NCI-H226 (cell line): ENCODE data around the gene COL6A1.
"Not testable (repeated sequence)": the region's sequence is repeated elsewhere in the genome, so short reads cannot be mapped to it uniquely, and the experiment has no call there.

Experiments
- DNase-seq: peaks from one replicate; pipeline ENCODE4 v3.0.0-alpha.2; 2015

Gene COL6A1

DNA sequence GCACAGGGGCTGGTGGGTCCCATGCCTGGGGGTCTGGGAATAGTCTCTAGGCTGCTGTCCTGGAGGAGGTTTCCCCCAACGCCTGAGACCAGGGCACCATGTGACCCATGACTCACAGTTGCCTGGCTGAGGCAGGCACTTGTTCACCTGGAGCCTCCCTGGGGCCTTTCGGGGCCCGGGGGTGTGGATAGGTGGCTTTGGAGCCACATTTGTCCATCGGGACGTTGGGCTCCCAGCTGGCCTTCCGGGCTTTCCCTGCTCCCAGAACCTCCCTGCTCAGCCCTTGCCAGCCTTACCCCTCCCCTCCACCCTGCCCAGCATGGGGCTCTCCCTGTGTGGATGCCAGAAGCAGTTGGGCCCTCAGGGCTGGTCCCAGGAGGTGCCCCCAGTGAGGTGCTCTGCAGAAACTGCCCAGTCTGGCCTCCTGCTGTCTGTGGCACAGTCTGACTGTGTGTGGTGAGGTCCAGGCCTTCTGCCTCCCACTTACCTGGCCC lies 14.2 kb downstream of the COL6A1 start:
- DNase-seq, result no peak

DNA sequence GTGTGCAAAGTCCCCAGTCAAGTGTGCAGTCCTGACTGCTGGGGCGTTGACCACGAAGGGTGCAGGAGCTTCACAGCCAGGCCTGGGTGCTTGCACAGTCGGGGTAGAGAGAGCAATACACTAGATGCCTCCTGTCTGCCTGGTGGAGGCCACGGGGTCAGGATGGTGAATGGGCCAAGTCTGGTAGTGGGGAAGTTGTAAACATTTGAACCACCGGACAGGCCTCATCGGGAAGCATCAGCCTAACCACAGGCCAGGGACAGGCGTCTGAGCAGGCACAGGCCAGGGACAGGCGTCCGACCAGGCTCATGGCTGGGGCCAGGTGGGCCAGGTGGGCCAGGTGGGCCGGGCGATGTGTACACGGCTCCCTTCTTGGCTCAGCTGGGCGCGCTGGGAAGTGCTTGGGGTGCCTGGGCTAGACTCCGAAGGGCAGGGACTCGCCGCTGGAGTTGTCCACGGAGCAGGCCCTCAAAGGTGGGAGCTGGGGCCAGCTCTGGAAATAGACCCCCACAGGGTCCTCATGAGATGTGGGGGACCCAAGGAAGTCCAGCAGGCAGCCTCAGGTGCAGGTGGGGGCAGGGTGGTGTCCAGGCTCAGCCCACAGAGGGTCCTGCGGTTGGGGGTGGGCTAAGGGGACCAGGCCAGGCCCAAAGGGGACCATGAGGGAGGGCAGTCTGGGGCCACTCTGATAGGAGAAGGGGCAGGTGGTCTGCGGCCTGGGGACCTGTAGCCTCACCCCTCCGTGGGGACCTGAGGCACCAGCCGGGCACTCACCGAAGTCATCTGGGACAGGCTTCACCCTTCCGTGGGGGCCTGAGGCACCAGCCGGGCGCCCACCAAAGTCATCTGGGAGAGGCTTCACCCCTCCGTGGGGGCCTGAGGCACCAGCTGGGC lies 15.0 kb downstream of the COL6A1 start:
- no peak for DNase-seq

GRCh38 chr21:45997205-45997494 lies 15.6 kb downstream of the COL6A1 start:
- DNase-seq, result no peak

- DNase-seq, result no peak
These were observed 16.1 kb downstream of the COL6A1 start for GRCh38 chr21:45997495-45998275.

GRCh38 chr21:45998276-45998701 lies 16.7 kb downstream of the COL6A1 start:
- DNase-seq, result no peak

DNA sequence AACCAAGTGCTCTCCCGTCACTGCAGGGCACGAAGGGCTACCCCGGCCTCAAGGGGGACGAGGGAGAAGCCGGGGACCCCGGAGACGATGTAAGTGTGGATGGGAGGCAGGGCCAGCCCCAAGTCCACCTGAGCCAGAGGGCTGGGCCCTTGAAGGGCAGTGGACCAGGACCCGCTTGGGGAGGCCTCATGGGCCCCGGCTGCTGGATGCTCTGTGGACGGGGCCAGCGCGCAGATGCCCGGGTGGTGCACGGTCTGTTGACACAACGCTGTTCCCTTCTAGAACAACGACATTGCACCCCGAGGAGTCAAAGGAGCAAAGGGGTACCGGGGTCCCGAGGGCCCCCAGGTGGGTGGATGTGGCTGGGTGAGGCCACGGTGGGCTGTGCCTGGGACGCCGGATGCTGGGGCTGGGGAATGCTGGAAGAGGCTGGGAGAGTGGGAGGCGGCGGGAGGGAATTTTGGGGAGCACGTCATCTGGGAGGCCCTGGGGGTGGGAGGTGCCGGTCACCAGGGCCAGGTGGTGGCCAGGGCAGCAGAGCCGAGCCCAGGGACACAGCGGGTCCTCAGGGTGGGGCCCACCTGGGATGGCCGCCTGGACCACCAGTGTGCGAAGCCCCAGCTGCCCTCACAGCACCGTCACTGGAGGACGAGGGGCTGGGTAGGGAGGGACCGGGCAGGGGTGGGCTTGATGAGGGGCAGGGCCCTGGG lies 17.5 kb downstream of the COL6A1 start:
- DNase-seq, result no peak

DNA sequence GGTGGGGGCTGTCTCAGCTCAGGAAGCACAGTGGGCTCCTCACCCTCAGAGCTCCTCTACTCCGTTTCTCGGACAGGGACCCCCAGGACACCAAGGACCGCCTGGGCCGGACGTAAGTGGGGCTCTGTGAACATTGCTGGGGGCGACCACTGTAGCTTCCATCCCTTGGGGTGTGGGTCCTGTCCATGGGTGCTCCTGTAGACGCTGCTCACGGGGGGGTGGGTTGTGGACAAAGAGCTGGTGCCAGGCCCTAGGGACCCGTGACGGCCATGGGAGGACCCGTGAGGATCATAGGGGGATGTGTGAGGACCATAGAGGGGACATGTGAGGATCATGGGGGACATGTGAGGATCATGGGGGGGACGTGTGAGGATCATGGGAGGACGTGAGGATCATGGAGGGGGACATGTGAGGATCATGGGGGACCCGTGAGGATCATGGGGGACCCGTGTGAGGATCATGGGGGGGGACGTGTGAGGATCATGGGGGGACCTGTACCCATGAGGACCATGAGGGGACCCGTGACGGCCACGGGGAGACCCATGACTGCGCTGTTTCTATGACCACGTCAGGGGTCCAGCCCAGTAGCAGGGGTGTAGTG lies 18.1 kb downstream of the COL6A1 start:
- DNase-seq, result no peak

- no peak for DNase-seq
These were observed 18.7 kb downstream of the COL6A1 start for GRCh38 chr21:46000182-46000730.

DNA sequence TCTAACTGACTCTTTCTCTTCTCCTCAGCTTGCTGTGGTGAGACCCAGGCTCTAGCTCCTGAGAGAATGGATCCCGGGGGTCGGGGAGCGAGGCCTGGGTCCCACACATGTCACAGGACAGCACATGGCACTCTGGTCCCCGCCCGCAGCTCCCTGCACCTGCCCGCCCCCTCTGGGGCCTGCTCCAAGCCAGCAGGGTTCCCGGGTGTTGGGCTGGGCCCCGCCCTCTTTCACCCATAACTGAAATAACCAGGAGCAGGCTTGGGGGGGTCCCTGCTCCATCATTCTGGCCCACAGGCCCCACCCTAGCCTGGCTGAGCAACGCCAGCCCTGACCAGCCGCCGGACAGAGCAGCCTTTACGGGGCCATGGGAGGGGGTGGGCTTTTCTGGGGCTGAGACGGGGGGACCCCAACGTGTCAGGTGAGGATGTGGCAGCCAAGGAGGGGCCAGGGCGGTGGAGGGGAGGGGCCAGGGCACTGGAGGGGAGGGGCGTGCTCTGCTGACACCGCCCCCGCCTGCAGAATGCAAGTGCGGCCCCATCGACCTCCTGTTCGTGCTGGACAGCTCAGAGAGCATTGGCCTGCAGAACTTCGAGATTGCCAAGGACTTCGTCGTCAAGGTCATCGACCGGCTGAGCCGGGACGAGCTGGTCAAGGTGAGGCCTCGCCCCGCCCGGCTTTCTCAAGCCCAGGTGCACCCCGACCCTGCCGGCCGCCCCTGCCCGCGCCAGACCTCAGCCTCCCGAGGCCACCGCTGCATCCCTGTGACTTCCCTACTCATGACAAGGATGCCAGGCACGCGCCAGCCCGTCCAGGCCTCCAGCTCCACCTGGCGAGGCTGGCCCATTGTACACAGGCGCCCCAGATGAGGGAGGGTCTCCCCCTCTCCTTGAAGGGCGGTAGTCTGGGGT lies 19.4 kb downstream of the COL6A1 start:
- no peak for DNase-seq

- DNase-seq, result no peak
These were observed 20.5 kb downstream of the COL6A1 start for GRCh38 chr21:46001821-46002681.

DNA sequence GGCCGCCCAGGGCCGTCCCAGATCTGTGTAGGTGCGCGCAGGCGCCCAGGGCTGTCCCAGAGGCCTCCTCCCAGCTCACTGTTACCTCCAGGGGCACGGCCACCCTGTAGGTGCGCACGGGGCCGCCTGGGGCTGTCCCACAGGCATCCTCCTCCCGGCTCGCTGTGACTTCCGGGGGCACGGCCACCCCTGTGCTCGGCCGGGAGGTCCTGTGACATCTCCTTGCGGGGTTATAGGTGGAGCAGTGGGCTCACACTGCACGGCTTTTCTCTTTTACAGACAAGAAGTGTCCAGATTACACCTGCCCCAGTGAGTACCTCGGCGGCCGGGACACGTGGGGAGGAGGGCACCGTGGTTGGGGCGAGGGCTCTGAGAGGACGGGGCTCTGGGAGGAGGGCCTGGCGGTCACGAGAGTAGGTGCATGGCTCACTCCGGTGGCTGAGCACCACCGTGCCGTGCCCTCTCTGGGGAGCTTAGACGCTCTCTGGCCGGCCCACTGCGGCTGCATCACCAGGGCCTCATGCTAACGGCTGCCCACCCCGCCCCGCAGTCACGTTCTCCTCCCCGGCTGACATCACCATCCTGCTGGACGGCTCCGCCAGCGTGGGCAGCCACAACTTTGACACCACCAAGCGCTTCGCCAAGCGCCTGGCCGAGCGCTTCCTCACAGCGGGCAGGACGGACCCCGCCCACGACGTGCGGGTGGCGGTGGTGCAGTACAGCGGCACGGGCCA lies 21.4 kb downstream of the COL6A1 start:
- DNase-seq, result no peak

DNA sequence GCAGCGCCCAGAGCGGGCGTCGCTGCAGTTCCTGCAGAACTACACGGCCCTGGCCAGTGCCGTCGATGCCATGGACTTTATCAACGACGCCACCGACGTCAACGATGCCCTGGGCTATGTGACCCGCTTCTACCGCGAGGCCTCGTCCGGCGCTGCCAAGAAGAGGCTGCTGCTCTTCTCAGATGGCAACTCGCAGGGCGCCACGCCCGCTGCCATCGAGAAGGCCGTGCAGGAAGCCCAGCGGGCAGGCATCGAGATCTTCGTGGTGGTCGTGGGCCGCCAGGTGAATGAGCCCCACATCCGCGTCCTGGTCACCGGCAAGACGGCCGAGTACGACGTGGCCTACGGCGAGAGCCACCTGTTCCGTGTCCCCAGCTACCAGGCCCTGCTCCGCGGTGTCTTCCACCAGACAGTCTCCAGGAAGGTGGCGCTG lies 22.0 kb downstream of the COL6A1 start:
- no peak for DNase-seq

- no peak for DNase-seq
These were observed 22.7 kb downstream of the COL6A1 start for GRCh38 chr21:46004168-46004861.

GRCh38 chr21:46005081-46005480 lies 23.5 kb downstream of the COL6A1 start:
- no peak for DNase-seq

DNA sequence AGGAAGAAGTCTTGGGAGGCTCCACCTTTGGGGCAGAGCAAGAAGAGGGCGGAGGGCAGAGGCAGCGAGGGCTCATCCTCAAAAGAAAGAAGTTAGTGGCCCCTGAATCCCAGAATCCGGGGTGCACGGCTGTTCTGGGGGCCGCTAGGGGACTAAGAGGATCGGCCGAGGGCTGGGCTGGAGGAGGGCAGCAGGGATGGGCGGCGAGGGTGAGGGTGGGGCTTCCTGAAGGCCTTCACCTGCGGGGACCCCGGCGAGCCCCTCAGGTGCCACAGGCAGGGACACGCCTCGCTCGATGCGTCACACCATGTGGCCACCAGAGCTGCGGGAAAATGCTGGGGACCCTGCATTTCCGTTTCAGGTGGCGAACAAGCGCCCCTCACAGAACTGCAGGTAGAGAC lies 23.9 kb downstream of the COL6A1 start:
- DNase-seq, result no peak

DNA sequence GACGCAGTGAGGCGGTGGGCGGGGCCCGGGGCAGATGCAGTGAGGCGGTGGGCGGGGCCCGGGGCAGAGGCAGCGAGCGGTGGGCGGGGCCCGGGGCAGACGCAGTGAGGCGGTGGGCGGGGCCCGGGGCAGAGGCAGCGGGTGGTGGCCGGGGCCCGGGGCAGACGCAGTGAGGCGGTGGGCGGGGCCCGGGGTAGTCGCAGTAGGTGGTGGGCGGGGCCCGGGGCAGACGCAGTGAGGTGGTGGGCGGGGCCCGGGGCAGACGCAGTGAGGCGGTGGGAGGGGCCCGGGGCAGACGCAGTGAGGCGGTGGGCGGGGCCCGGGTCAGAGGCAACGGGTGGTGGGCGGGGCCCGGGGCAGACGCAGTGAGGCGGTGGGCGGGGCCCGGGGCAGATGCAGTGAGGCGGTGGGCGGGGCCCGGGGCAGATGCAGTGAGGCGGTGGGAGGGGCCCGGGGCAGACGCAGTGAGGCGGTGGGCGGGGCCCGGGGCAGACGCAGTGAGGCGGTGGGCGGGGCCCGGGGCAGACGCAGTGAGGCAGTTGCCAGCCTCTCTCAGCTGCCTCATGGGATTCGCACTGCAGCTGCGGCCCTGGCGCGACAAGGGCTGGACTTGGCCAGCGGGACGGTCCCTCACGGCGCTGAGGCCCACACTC lies 24.4 kb downstream of the COL6A1 start:
- not testable (repeated sequence) for DNase-seq

- no peak for DNase-seq
These were observed 25.2 kb downstream of the COL6A1 start for GRCh38 chr21:46006547-46007491.
